Measurements from ENCODE around the gene GTF2IRD1.

The GTF2IRD1 gene

GRCh38 chr7:74612015-74612829 lies 158.5 kb downstream of the GTF2IRD1 start:
- H3K4me3 ChIP-seq (ENCODE audit: low read depth, low read length) = no peak overlapping the region
- TF ChIP-seq CTCF (IDR thresholded peaks at IDR 0.05; ENCODE audit: borderline replicate concordance, insufficient read depth, low read depth, low read length) = no peak

GRCh38 chr7:74615933-74616780 lies 162.5 kb downstream of the GTF2IRD1 start:
- TF ChIP-seq CTCF (IDR thresholded peaks at IDR 0.05; ENCODE audit: borderline replicate concordance, insufficient read depth, low read depth, low read length) = no peak
- H3K4me3 ChIP-seq (ENCODE audit: low read depth, low read length) = no peak overlapping the region

GRCh38 chr7:74617180-74617744 lies 163.6 kb downstream of the GTF2IRD1 start:
- H3K4me3 ChIP-seq (ENCODE audit: low read depth, low read length) = no peak overlapping the region
- no peak for TF ChIP-seq CTCF (IDR thresholded peaks at IDR 0.05; ENCODE audit: borderline replicate concordance, insufficient read depth, low read depth, low read length)

GRCh38 chr7:74619235-74619860 lies 165.6 kb downstream of the GTF2IRD1 start:
- TF ChIP-seq CTCF (IDR thresholded peaks at IDR 0.05; ENCODE audit: borderline replicate concordance, insufficient read depth, low read depth, low read length) = no peak
- no peak overlapping the region for H3K4me3 ChIP-seq (ENCODE audit: low read depth, low read length)

- TF ChIP-seq CTCF (IDR thresholded peaks at IDR 0.05; ENCODE audit: borderline replicate concordance, insufficient read depth, low read depth, low read length) = no peak
- H3K4me3 ChIP-seq (ENCODE audit: low read depth, low read length) = no peak overlapping the region
Measured at GRCh38 chr7:74622228-74622749, 168.6 kb downstream of the GTF2IRD1 start.

GRCh38 chr7:74623135-74623534 lies 169.4 kb downstream of the GTF2IRD1 start:
- H3K4me3 ChIP-seq (ENCODE audit: low read depth, low read length) = no peak overlapping the region
- TF ChIP-seq CTCF (IDR thresholded peaks at IDR 0.05; ENCODE audit: borderline replicate concordance, insufficient read depth, low read depth, low read length) = no peak
